ENCODE results near the gene ESAM.

- TF ChIP-seq CTCF (IDR thresholded peaks at IDR 0.05) (peak; percentile 77), EZH2phosphoT487 (IDR thresholded peaks at IDR 0.05) (no peak)
Observed at GRCh38 chr11:124763156-124763947, 1.3 kb upstream of the ESAM start.

All from neural progenitor cell (in vitro differentiated cells).